Measurements from ENCODE around the gene KCNH1. TPM values are rescaled to one million over a fixed set of nuclear protein-coding genes. Genes with fewer than 3 reads are reported as not detected.

KCNH1 gene
- total RNA-seq, 3 donors from 2014 or later = 0.81 to 1.7 (median 1.2) TPM

DNA sequence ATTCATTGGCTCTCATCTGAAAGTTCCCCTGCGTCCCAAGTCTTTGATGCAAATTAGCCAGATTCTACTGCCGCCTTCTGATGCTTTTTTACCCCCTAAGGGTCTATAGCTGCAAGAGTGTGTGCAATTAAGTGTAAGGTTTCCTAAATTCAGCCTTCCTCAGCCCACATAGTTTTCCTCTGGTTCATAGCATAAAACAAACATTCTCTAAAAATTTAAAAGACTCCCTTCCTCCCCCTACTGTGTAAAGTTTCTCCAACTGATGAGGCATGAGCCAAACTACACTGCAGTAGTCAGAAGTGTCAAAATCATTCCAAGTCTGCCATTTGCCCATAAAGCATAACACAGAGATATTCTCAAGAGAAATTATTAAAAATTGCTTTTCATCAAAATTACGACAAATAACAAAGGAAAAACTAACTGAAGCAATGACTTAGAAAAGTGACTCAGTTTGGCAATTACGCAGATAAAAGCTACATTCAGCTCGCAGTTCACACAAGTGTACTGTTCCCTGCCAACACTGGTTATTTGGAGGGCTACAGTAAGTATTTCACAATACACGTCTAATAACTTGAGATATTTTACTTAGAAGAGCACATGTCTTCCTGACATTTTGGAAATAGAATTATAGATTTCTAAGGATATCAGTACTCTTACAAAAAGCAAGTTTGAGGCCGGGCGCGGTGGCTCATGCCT lies 15.4 kb downstream of the KCNH1 start:
- Histone ChIP-seq H3K4me3 (no peak overlapping the region), H3K9me3 (no peaks in the 10 kb centered on the region), H3K36me3 (ENCODE audit: low read depth) (no peaks in the 10 kb centered on the region), H3K4me1 (ENCODE audit: low read depth) (no peaks in the 10 kb centered on the region)
- TF ChIP-seq, protein P1, sequence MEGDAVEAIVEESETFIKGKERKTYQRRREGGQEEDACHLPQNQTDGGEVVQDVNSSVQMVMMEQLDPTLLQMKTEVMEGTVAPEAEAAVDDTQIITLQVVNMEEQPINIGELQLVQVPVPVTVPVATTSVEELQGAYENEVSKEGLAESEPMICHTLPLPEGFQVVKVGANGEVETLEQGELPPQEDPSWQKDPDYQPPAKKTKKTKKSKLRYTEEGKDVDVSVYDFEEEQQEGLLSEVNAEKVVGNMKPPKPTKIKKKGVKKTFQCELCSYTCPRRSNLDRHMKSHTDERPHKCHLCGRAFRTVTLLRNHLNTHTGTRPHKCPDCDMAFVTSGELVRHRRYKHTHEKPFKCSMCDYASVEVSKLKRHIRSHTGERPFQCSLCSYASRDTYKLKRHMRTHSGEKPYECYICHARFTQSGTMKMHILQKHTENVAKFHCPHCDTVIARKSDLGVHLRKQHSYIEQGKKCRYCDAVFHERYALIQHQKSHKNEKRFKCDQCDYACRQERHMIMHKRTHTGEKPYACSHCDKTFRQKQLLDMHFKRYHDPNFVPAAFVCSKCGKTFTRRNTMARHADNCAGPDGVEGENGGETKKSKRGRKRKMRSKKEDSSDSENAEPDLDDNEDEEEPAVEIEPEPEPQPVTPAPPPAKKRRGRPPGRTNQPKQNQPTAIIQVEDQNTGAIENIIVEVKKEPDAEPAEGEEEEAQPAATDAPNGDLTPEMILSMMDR (IDR thresholded peaks at IDR 0.05) = no peak
- no peak for ATAC-seq
- intact Hi-C loops (cut with DNase I, micrococcal nuclease) = no loop called here
- no peak for DNase-seq

DNA sequence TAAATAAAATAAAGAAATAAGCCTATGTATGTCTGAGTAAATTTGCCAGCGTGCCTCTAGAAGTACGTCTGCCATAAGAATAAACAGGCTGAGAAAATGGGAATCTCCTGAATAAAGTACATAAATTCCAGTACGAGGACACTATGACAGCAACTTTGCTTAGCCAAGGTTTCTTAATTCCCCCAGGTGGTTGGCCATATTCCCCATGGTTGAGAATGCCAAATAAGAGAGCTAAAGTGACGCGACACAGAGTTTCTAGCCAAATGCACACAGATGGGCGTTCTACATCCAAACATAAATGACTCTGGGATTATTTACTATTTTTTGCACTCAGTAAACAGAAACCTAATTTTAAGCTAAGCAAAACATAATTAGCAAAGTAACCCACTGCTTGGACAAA lies 19.5 kb downstream of the KCNH1 start:
- H3K9me3 ChIP-seq = no peaks in the 10 kb centered on the region
- ATAC-seq (no peak), DNase-seq (no peak)
- H3K4me1 ChIP-seq (ENCODE audit: low read depth) = no peaks in the 10 kb centered on the region
- TF ChIP-seq, protein P1 (IDR thresholded peaks at IDR 0.05) = no peak
- H3K4me3 ChIP-seq = no peak overlapping the region
- intact Hi-C loops (cut with DNase I, micrococcal nuclease) = no loop called here
- H3K36me3 ChIP-seq (ENCODE audit: low read depth) = no peaks in the 10 kb centered on the region

DNA sequence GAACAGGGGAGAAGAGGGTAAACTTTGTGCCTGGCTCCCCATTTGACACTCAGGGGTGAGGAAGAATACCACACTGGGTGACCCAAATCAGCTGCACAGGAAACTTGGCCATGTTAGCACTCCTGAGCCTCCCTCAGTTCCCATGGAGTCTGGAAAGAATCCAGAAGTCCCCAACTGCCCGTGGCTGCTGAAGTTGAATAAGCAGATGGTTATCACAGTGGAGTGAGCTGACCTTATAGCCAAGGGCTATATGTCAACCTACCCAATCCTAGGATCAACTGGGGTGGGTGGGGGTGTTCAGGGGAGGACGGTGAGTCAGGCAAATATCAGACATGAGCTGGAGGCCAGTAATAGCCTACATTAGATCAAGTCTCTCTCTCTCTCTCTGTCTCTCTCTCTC lies 20.4 kb downstream of the KCNH1 start:
- H3K9me3 ChIP-seq = no peaks in the 10 kb centered on the region
- no peak overlapping the region for H3K4me3 ChIP-seq
- no peaks in the 10 kb centered on the region for H3K36me3 ChIP-seq (ENCODE audit: low read depth)
- TF ChIP-seq, protein P1 (IDR thresholded peaks at IDR 0.05) = no peak
- intact Hi-C loops (cut with DNase I, micrococcal nuclease) = no loop called here
- H3K4me1 ChIP-seq (ENCODE audit: low read depth) = no peaks in the 10 kb centered on the region
- DNase-seq = no peak
- no peak for ATAC-seq

DNA sequence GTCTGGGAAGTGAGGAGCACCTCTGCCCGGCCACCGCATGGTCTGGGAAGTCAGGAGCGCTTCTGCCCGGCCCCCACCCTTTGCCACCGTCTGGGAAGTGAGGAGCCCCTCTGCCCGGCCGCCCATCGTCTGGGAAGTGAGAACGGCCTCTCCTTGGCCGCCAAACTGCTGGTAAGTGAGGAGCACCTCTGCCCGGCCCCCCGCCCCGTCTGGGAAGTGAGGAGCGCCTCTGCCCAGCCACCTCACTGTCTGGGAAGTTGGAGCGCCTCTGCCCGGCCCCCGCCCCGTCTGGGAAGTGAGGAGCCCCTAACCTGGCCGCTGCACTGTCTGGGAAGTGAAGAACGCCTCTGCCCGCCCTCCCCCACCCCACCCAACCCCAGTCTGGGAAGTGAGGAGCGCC lies 22.6 kb downstream of the KCNH1 start:
- Histone ChIP-seq H3K4me1 (ENCODE audit: low read depth) (no peaks in the 10 kb centered on the region), H3K9me3 (no peaks in the 10 kb centered on the region), H3K4me3 (no peak overlapping the region), H3K36me3 (ENCODE audit: low read depth) (no peaks in the 10 kb centered on the region)
- intact Hi-C loops (cut with DNase I, micrococcal nuclease) = no loop called here
- no peak for ATAC-seq
- DNase-seq = no peak
- TF ChIP-seq, protein P1 (IDR thresholded peaks at IDR 0.05) = no peak

DNA sequence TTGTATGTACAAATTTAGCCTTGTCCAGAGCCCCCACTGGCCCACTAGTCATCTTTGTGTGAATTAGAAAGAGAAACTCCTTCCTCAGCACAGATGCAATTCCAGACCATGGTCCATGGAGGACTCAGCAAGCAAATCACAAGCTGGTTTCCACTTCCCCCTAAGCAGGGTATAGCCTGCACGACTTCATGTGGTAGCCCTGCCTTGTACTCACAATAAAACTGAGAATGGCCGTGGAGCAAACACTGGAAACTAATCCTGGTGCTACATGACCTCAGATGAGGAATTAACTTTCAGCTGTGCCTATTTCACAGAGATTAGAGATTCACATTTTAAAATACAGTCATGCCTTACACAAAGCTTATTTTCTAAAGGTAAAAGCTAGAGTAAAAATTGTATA lies 32.5 kb downstream of the KCNH1 start:
- TF ChIP-seq, protein P1 (IDR thresholded peaks at IDR 0.05) = no peak
- H3K36me3 ChIP-seq (ENCODE audit: low read depth) = no peaks in the 10 kb centered on the region
- no peaks in the 10 kb centered on the region for H3K4me1 ChIP-seq (ENCODE audit: low read depth)
- DNase-seq = no peak
- H3K9me3 ChIP-seq = no peaks in the 10 kb centered on the region
- no peak overlapping the region for H3K4me3 ChIP-seq
- intact Hi-C loops (cut with DNase I, micrococcal nuclease) = no loop called here
- no peak for ATAC-seq

DNA sequence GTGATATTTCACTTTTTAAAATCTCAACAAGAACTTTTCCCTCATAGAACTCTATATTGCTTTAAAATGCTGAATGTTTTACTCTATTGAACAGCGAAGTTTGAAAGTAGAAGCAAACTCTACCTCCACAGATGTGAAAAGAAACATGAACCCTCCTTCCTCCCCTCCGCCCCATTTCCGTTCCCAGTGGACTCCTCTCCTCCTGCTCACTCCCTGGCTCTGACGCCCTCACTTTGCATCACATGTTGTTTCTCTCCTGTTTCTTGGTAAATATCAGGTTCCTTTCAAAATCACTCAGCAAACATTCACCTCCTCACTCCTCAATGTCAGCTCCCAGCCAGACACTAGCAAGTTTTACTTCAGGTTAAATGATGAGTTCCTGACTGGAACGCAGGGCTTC lies 34.6 kb downstream of the KCNH1 start:
- TF ChIP-seq, protein P1 (IDR thresholded peaks at IDR 0.05) = no peak
- no peak for ATAC-seq
- Histone ChIP-seq H3K4me3 (no peak overlapping the region), H3K36me3 (ENCODE audit: low read depth) (no peaks in the 10 kb centered on the region), H3K9me3 (no peaks in the 10 kb centered on the region), H3K4me1 (ENCODE audit: low read depth) (no peaks in the 10 kb centered on the region)
- intact Hi-C loops (cut with DNase I, micrococcal nuclease) = no loop called here
- no peak for DNase-seq

Measured in mucosa of descending colon (tissue), 3 donors.